GOT3 (cell line): Measurements from ENCODE around the gene PIGU.
"Not testable (repeated sequence)": the region's sequence is repeated elsewhere in the genome, so short reads cannot be mapped to it uniquely, and the experiment has no call there.

Source experiments
- DNase-seq: peaks from one replicate; lab custom pipeline; 2025; ENCODE audit warnings: mixed read lengths; lab: John Stamatoyannopoulos, UW

The PIGU gene

GRCh38 chr20:34621383-34622367, 55.2 kb downstream of the PIGU start:
- DNase-seq: no peak

DNA sequence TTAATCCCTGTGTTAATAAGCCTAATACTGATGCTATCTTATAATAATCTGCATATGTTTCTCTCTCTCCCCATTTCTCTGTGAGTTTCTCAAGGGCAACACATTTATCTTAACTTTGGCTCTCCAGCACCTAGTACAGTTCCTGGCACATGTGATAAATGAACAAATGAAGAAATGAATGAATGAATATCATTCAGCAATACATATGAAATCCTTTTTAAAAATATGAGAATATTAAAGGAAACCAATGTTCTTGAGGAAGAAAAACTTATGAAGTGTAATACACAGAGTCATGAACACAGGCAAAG, 55.9 kb downstream of the PIGU start:
- DNase-seq: no peak

DNA sequence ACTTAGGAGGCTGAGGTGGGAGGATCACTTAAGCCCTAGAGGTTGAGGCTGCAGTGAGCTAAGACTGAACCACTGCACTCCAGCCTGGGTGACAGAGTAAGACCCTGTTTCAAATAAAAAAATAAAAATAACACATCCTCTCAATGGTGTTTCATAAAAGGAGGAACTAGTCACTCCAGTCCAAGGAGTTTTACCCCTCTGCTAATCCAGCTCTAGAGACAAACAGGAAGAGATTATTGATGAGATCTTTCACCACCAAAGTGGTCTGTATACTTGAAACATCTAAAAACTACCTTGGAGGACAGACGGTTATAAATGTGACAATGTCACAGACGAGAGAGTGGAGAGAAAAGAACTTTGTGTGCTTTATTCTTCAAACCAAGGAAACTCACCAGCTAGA, 58.2 kb downstream of the PIGU start:
- no peak for DNase-seq

GRCh38 chr20:34616913-34617312, 60.0 kb downstream of the PIGU start:
- DNase-seq: not testable (repeated sequence)

- DNase-seq: no peak
Measured at GRCh38 chr20:34615477-34615876, 61.4 kb downstream of the PIGU start.

DNA sequence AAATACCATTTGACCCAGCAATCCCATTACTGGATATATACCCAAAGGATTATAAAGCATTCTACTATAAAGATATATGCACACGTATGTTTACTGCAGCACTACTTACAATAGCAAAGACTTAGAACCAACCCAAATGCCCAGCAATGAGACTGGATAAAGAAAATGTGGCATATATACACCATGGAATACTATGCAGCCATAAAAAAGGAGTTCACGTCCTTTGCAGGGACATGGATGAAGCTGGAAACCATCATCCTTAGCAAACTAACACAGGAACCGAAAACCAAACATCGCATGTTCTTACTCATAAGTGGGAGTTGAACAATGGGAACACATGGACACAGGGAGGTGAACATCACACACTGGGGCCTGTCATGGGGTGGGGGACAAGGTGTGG, 64.9 kb downstream of the PIGU start:
- DNase-seq: not testable (repeated sequence)

- no peak for DNase-seq
Measured at GRCh38 chr20:34607066-34607465, 69.8 kb downstream of the PIGU start.

- no peak for DNase-seq
Measured at GRCh38 chr20:34604980-34605788, 71.7 kb downstream of the PIGU start.

GRCh38 chr20:34600892-34601653, 75.8 kb downstream of the PIGU start:
- no peak for DNase-seq

- no peak for DNase-seq
Measured at GRCh38 chr20:34595377-34596184, 81.3 kb downstream of the PIGU start.

GRCh38 chr20:34586488-34587163, 90.3 kb downstream of the PIGU start:
- DNase-seq: no peak

- no peak for DNase-seq
Measured at GRCh38 chr20:34585019-34585418, 91.9 kb downstream of the PIGU start.

DNA sequence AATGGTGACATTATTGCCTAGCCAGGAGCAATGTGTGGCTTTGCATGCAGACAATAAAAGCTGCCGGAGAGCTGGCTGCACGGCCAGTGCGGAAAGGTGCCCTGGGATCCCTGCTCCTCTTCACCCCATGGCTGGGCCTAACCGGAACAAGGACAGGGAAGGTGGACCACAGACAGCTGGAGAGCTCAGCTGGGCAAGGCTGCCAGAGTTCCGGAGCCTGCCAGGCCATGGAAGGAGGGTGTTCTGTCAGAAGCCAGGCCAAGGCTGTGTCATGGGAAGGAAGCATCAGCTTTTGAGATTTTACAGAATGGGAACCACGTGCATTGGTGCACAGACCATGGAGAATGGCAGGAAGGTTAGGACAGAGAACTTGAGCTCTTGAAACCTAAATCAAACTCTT, 93.3 kb downstream of the PIGU start:
- no peak for DNase-seq

DNA sequence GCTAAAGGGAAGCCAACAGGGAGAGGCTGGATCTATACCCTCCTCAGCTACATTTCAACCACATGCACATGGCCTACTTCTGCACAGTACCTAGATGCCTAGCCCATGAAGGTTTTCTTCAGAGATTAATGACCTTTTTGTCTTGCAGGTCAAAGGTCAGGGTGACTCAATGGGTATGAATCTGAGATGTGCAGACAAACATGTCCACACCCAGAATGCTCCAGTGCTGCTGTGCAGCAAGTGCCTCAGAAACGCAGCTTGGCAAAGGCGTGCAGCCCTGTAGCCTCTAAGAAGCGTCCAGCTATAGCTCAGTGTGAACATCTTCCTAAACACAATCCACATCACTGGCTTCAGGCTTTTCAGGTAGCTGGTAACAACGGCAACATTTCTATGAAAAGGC, 94.0 kb downstream of the PIGU start:
- DNase-seq: no peak

DNA sequence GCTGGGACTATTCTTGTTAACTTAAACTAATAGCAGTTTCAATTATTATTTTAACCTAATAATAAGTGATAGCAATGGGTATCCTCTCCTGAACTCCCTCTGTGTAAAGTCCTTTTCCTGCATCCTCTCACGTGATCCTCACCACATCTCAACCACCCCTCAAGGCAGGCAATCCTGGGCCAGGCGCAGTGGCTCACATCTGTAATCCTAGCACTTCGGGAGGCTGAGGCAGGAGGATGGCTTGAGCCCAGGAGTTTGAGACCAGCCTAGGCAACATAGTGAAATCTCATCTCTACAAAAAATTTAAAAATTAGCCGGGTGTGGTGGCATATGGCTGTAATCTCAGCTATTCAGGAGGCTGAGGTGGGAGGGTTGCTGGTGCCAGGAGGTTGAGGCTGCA, 94.7 kb downstream of the PIGU start:
- DNase-seq: no peak

GRCh38 chr20:34581341-34582184, 95.3 kb downstream of the PIGU start:
- no peak for DNase-seq

GRCh38 chr20:34579979-34580940, 96.6 kb downstream of the PIGU start:
- DNase-seq: no peak

- no peak for DNase-seq
Measured at GRCh38 chr20:34579191-34579978, 97.5 kb downstream of the PIGU start.
